ENCODE results near the gene DARS2. TPM values are rescaled to one million over a fixed set of nuclear protein-coding genes. Genes with fewer than 3 reads are reported as not detected.

DARS2 gene
- total and polyA plus RNA-seq, 10 of the 15 experiments (the other 5 are each of a cell fraction or from before 2014, with no cell fraction given) = 23.9 to 69.7 (median 37.3) TPM

DNA sequence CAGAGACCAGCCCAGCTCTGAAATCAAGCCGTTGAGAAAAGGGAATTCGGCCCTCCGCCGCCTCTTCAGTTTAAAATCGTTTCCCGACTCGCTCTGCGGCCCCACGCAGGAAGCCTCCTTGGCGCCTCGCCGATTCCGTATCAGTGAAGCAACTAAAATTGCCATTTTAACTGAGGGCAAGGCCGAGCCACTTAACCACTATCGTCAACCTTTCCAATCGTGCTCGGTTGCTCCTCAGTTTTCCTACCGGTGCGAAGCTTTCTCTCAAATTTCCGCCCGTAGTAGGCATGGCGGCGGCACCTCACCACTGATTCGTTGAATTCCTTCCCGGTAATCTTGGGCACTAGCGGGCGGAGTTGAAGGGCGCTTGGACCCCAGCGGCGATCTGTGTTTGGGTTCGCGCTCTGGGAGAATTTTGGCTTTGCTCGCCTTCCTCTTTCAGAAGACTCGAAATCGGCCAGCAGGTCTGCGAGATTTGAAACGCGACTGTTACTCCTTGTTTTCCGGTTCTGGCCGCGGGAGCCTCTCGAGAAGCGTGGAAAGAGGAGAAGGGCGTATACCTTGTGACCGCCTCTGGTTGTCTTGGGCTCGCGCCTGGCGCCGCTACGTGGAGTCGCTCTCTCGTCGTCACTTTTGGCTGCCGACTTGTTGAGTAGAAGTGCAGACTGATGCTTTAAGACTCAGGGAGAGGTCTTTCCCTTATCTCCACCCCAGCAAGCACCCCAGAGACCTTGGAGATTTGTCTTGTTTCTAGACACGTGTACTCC is at the start of gene DARS2, which contains the start of gene CENPL (continued):
- TF ChIP-seq SREBF1 (IDR thresholded peaks at IDR 0.05; ENCODE audit: low read length) (peak; percentile 29; the same call in 1 of the 2 replicates), SPI1 (IDR thresholded peaks at IDR 0.05; ENCODE audit: borderline replicate concordance, insufficient read depth, low read depth, low read length) (no peak), RELA (IDR thresholded peaks at IDR 0.05; ENCODE audit: borderline replicate concordance, partially characterized antibody) (no peak), MEF2B (IDR thresholded peaks at IDR 0.05; ENCODE audit: partially characterized antibody, poor library complexity, severe bottlenecking) (no peak), NKRF (conservative IDR thresholded peaks at IDR 0.05) (peak; percentile 53), HDGF (IDR thresholded peaks at IDR 0.05) (no peak)
- TF ChIP-seq, protein P1, sequence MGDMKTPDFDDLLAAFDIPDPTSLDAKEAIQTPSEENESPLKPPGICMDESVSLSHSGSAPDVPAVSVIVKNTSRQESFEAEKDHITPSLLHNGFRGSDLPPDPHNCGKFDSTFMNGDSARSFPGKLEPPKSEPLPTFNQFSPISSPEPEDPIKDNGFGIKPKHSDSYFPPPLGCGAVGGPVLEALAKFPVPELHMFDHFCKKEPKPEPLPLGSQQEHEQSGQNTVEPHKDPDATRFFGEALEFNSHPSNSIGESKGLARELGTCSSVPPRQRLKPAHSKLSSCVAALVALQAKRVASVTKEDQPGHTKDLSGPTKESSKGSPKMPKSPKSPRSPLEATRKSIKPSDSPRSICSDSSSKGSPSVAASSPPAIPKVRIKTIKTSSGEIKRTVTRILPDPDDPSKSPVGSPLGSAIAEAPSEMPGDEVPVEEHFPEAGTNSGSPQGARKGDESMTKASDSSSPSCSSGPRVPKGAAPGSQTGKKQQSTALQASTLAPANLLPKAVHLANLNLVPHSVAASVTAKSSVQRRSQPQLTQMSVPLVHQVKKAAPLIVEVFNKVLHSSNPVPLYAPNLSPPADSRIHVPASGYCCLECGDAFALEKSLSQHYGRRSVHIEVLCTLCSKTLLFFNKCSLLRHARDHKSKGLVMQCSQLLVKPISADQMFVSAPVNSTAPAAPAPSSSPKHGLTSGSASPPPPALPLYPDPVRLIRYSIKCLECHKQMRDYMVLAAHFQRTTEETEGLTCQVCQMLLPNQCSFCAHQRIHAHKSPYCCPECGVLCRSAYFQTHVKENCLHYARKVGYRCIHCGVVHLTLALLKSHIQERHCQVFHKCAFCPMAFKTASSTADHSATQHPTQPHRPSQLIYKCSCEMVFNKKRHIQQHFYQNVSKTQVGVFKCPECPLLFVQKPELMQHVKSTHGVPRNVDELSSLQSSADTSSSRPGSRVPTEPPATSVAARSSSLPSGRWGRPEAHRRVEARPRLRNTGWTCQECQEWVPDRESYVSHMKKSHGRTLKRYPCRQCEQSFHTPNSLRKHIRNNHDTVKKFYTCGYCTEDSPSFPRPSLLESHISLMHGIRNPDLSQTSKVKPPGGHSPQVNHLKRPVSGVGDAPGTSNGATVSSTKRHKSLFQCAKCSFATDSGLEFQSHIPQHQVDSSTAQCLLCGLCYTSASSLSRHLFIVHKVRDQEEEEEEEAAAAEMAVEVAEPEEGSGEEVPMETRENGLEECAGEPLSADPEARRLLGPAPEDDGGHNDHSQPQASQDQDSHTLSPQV (IDR thresholded peaks at IDR 0.05) = peak; percentile 3; the same call in 1 of the 2 replicates
- TF ChIP-seq, protein P2, sequence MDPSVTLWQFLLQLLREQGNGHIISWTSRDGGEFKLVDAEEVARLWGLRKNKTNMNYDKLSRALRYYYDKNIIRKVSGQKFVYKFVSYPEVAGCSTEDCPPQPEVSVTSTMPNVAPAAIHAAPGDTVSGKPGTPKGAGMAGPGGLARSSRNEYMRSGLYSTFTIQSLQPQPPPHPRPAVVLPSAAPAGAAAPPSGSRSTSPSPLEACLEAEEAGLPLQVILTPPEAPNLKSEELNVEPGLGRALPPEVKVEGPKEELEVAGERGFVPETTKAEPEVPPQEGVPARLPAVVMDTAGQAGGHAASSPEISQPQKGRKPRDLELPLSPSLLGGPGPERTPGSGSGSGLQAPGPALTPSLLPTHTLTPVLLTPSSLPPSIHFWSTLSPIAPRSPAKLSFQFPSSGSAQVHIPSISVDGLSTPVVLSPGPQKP (IDR thresholded peaks at IDR 0.05; ENCODE audit: low read depth, low read length) = peak; percentile 12; the same call in 1 of the 2 replicates

Measured in GM12878 (cell line).